Stomach (tissue), 9 donors: ENCODE measurements around the gene IFNLR1. TPM values are rescaled to one million over a fixed set of nuclear protein-coding genes. Genes with fewer than 3 reads are reported as not detected.

ENCODE experiments used
- DNase-seq, 2 donors: peaks; one replicate each; pipeline versions ENCODE4 v3.0.0 to v3.0.0-alpha.2; 2013 to 2019
- H3K27ac ChIP-seq, 5 donors: fragments of 200-600 bp in 4 of 5; sonication (generic) in 4 of 5; one replicate each; pipeline ENCODE4 v1.5.1; 2013 to 2019; ENCODE audit warnings: mild to moderate bottlenecking in 1 of 5, moderate library complexity in 1 of 5
- H3K27me3 ChIP-seq, 3 donors: fragments of 200-600 bp; sonication (generic); one replicate each; pipeline ENCODE4 v1.5.1; 2017 to 2019; ENCODE audit warnings: mixed run types in 1 of 3
- H3K36me3 ChIP-seq, 4 donors: fragments of 200-600 bp; sonication (generic); 1 replicate in 3 of 4; 2 replicates in 1 of 4; pipeline ENCODE4 v1.5.1; 2016 to 2019
- H3K4me1 ChIP-seq, 4 donors: fragments of 200-600 bp; sonication (generic); one replicate each; pipeline ENCODE4 v1.5.1; 2016 to 2019
- H3K4me3 ChIP-seq, 4 donors: fragments of 200-600 bp; sonication (generic) in 3 of 4; one replicate each; pipeline ENCODE4 v1.5.1; 2016 to 2019; ENCODE audit warnings: mild to moderate bottlenecking in 1 of 4
- H3K9me3 ChIP-seq, 4 donors: fragments of 200-600 bp; sonication (generic); one replicate each; pipeline ENCODE4 v1.5.1; 2016 to 2019
- EP300 ChIP-seq: sonication (generic); formaldehyde crosslinking; IDR thresholded peaks from one replicate; pipeline ENCODE4 v1.6.1; 2017; ENCODE audit warnings: antibody characterized with exemption
- POLR2A ChIP-seq, 4 donors: fragments of 450-650 bp; IDR thresholded peaks; one replicate each; pipeline ENCODE4 v1.6.1; 2016; ENCODE audit warnings: antibody characterized with exemption in 4 of 4, control low read depth in 2 of 4, mild to moderate bottlenecking in 1 of 4, moderate library complexity in 1 of 4
- POLR2AphosphoS5 ChIP-seq, 3 donors: sonication (generic); formaldehyde crosslinking; IDR thresholded peaks; one replicate each; pipeline ENCODE4 v1.6.1; 2016; ENCODE audit warnings: antibody characterized with exemption in 3 of 3
- WGBS, 5 donors: extraction: QIAGEN DNeasy Blood & Tissue Kit in 3 of 5; methylation state at CpG; one replicate each; pipeline versions ENCODE4 v1.1.5 to v1.1.7; 2013 to 2018; 5-methylcytosine and 5-hydroxymethylcytosine counted together
- intact Hi-C: fragments of 100-400 bp; cut with DNase I; formaldehyde crosslinking; loops from one replicate; pipeline ENCODE4 v1.15.1; 2023; ENCODE audit warnings: low total_unique reads
- polyA plus RNA-seq, 3 donors: library from polyadenylated mRNA; stranded (reverse); fragments of 200-250 nt; gene quantifications; one replicate each; pipeline ENCODE4 v1.2.3, GENCODE V29; 2013
- total RNA-seq, 5 donors: library from RNA; depleted of rRNA; stranded (reverse); fragments of >200 nt; gene quantifications; one replicate each; pipeline versions ENCODE4 v1.1.0 to v1.2.3, GENCODE V29; 2014 to 2016
- TF ChIP-seq, protein P1 (sequence below), 7 experiments: fragments of 450-650 bp in 4 of 7; fragments of 200-600 bp in 3 of 7; sonication (generic) in 3 of 7; IDR thresholded peaks; one replicate each; pipeline ENCODE4 v1.5.1; 2016 to 2019; ENCODE audit warnings: antibody characterized with exemption in 7 of 7, control low read depth in 2 of 7, mild to moderate bottlenecking in 1 of 7
- donor health status: healthy with polysubstance abuse.
- donor health status: Bipolar disorder and iron deficiency.
- donor health status: healthy.

Gene IFNLR1
- total and polyA plus RNA-seq, 8 donors, result 0.31 to 6.1 (median 1.1) TPM; not detected in 1

DNA sequence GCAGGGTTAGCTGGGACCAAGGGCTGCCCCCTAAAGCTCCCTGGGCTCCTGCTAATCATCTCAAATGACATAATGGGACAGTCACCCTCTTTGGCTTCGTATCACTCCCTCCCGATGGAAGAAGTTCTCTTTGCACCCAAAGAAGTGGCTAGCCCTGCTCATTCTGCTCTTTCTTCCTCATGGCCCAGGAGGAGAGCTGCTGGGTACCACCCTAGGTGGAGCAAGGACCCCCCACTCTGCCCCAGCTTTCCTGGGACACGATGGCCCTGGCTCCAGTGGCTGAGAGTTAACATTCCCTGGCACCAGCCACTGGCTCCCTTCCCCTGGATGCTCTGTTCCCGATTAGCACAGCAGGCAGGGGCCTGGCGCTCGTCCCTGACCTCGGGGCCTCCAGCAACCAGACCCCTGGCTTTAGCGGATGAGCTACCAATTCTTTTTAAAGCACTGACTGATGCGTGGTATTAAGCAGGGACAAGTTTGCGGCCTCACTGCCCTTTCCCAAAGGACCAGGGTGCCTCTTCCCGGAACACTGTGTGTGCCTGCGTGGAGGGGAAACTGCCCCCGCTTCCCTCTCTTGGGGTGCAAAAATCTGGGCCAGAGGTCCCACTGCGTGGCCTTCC lies 76.3 kb downstream of the IFNLR1 start:
- Histone ChIP-seq H3K4me3 (no peak overlapping the region), H3K36me3 (no peaks in the 10 kb centered on the region), H3K9me3 (no peaks in the 10 kb centered on the region), H3K27me3 (peaks cover 0 to 32% (median 0%) of the 10 kb centered on the region in 3 donors), H3K27ac (peak overlapping the region in 2 of 5 donors; percentile 4 to 26), H3K4me1 (peaks cover 0 to 13% (median 9%) of the 10 kb centered on the region in 4 donors)
- peak in 1 of 2 donors; percentile 31 for DNase-seq
- TF ChIP-seq POLR2A (IDR thresholded peaks at IDR 0.05) (no peak), EP300 (no peak), POLR2AphosphoS5 (IDR thresholded peaks at IDR 0.05) (no peak)
- TF ChIP-seq, protein P1, sequence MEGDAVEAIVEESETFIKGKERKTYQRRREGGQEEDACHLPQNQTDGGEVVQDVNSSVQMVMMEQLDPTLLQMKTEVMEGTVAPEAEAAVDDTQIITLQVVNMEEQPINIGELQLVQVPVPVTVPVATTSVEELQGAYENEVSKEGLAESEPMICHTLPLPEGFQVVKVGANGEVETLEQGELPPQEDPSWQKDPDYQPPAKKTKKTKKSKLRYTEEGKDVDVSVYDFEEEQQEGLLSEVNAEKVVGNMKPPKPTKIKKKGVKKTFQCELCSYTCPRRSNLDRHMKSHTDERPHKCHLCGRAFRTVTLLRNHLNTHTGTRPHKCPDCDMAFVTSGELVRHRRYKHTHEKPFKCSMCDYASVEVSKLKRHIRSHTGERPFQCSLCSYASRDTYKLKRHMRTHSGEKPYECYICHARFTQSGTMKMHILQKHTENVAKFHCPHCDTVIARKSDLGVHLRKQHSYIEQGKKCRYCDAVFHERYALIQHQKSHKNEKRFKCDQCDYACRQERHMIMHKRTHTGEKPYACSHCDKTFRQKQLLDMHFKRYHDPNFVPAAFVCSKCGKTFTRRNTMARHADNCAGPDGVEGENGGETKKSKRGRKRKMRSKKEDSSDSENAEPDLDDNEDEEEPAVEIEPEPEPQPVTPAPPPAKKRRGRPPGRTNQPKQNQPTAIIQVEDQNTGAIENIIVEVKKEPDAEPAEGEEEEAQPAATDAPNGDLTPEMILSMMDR (IDR thresholded peaks at IDR 0.05), result no peak
- WGBS, 5 donors, result 67 to 80% (median 76%) methylated on average over 14 of the region's 14 CpGs
- intact Hi-C loops, result no loop called here

DNA sequence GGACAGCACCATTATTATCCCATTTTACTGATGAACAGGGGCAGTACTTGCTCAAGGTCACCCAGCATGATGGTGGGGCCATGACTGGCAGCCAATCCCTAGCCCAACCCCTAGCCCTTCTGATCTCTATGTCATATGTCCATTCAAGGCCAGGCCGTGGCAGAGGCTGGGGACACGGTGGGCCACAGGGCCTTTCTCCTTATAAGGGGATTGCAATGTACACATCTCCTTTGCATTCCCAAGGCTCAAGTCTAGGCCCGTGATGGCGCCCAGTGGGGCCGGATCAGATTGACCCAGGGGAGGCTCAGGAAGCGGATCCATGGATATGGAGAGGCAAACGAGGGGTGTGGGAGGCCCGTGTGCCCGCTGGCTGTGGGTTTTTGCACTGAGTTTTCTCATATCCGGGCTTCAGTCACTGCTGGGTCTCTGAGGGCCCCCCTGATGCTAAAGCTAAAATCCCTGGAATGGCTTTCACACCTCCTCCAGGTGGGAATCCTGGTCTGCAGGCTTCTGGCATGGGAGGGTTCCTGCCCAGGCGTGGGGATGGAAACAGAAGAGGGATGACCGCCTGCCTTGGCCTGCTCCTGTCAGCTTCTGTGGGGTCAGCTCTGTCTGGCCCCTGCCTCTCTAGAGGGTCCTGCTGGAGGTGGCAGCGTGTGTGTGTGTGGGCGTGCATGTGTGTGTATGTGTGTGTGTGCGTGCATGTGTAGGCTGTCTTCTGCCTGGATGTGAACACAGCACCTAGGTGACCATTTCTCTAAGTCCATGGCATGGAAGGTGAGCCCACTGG lies 77.2 kb downstream of the IFNLR1 start:
- Histone ChIP-seq H3K27ac (no peak overlapping the region), H3K4me1 (peaks cover 0 to 13% (median 9%) of the 10 kb centered on the region in 4 donors)
- WGBS, 5 donors, result 82 to 90% (median 87%) methylated on average over 10 to 15 of the region's 15 CpGs

GRCh38 chr1:24109166-24109483 lies 78.0 kb downstream of the IFNLR1 start:
- 58 to 94% (median 92%) methylated on average over 1 of the region's 1 CpG for WGBS, 5 donors
- no peak overlapping the region for H3K4me3 ChIP-seq
- peaks cover 0 to 13% (median 9%) of the 10 kb centered on the region in 4 donors for H3K4me1 ChIP-seq
- H3K36me3 ChIP-seq, result no peaks in the 10 kb centered on the region
- H3K27ac ChIP-seq, result no peak overlapping the region
- no peaks in the 10 kb centered on the region for H3K9me3 ChIP-seq
- TF ChIP-seq POLR2AphosphoS5 (IDR thresholded peaks at IDR 0.05) (no peak), EP300 (no peak), POLR2A (IDR thresholded peaks at IDR 0.05) (no peak)
- TF ChIP-seq, protein P1 (IDR thresholded peaks at IDR 0.05), result no peak
- DNase-seq, result no peak
- intact Hi-C loops, result no loop called here
- peaks cover 0 to 19% (median 0%) of the 10 kb centered on the region in 3 donors for H3K27me3 ChIP-seq

More for the DNA sequence above, 77.2 kb downstream of the IFNLR1 start:
- intact Hi-C loops, result no loop called here
- peaks cover 0 to 27% (median 0%) of the 10 kb centered on the region in 3 donors for H3K27me3 ChIP-seq
- TF ChIP-seq EP300 (no peak), POLR2A (IDR thresholded peaks at IDR 0.05) (no peak), POLR2AphosphoS5 (IDR thresholded peaks at IDR 0.05) (no peak)
- TF ChIP-seq, protein P1 (IDR thresholded peaks at IDR 0.05), result no peak
- no peak overlapping the region for H3K4me3 ChIP-seq
- DNase-seq, result no peak
- no peaks in the 10 kb centered on the region for H3K36me3 ChIP-seq
- H3K9me3 ChIP-seq, result no peaks in the 10 kb centered on the region

DNA sequence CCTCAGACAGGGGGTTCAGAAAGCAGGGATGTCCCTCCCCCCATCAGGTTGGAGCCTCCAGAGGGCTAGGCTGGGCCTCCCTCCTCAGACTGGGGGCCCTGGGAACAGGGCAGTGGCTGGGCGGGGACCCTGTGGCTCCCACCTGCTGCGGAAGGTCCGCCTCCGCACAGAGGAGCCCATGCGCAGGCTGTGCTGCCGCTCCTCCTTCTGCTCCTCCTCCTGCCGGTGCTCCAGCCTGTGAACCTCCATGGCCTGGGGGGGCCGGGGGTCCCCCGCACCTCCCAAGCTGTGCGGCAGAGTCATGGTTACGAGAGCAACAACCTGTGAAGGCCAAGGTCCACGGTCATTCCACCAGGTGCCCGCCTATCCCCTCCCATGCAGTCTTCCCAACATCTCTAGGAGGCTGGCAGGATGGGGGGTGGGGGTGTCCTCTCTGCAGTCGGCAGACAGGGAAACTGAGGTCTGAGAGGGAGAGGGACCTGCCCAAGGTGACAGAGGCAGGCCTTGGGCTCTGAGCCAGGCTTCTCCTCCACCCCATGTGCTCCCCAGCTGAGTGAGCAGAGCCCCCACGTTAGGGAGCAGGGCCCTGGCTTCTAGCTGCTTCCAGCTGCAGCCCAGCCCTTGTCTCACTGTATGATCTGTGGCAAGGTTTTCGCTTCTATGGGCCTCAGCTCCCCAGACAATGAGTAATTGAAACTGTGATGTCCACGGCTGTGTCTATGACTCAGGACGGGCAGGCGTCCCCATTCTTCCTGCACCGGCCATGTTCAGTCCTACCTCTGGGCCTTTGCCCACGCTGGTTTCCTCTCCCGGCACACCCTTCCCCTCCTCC lies 78.5 kb downstream of the IFNLR1 start:
- H3K4me1 ChIP-seq, result peaks cover 0 to 15% (median 9%) of the 10 kb centered on the region in 4 donors
- no peak overlapping the region for H3K4me3 ChIP-seq
- 66 to 81% (median 76%) methylated on average over 12 to 22 of the region's 22 CpGs for WGBS, 5 donors
- peaks cover 0 to 15% (median 0%) of the 10 kb centered on the region in 3 donors for H3K27me3 ChIP-seq
- TF ChIP-seq, protein P1 (IDR thresholded peaks at IDR 0.05), result no peak
- TF ChIP-seq POLR2AphosphoS5 (IDR thresholded peaks at IDR 0.05), result no peak
- no peak for TF ChIP-seq EP300
- no peak for TF ChIP-seq POLR2A (IDR thresholded peaks at IDR 0.05)
- intact Hi-C loops, result no loop called here
- H3K36me3 ChIP-seq, result no peaks in the 10 kb centered on the region
- peak in 1 of 2 donors; percentile 74 for DNase-seq
- H3K9me3 ChIP-seq, result no peaks in the 10 kb centered on the region
- no peak overlapping the region for H3K27ac ChIP-seq
